Panc1 (cell line): Measurements from ENCODE around the gene CARD8. TPM values are rescaled to one million over a fixed set of nuclear protein-coding genes. Genes with fewer than 3 reads are reported as not detected.

Experiments
- ATAC-seq: fragments of 200-7000 bp; cut with Tn5 transposase; 2 replicates; pipeline ENCODE4 v1.9.1; 2020; ENCODE audit warnings: mild to moderate bottlenecking, moderate library complexity
- BruUV-seq: library from RNA; stranded (reverse); fragments of 400-500 nt; replicated peaks from 2 replicates; lab custom pipeline; 2021; lab: Mats Ljungman, UMichigan
- CTCF ChIA-PET: fragments of 300-600 bp; sonication (Branson Sonifier 250); formaldehyde crosslinking; loops from one replicate; lab custom pipeline; 2022; ENCODE audit warnings: antibody characterized with exemption; lab: Charles Lee
- POLR2A ChIA-PET: fragments of 300-600 bp; sonication (Branson Sonifier 250); formaldehyde crosslinking; loops from one replicate; lab custom pipeline; 2022; ENCODE audit warnings: antibody characterized with exemption; lab: Charles Lee
- DNase-seq: peaks from one replicate; pipeline ENCODE4 v3.0.0-alpha.2; 2010; ENCODE audit warnings: low read depth, low spot score
- H3K27ac ChIP-seq: 2 replicates; pipeline ENCODE4 v1.5.1; 2011; ENCODE audit warnings: mild to moderate bottlenecking, low read length, inconsistent platforms
- H3K27me3 ChIP-seq: fragments of 200-500 bp; sonication (Bioruptor generic); 2 replicates; pipeline ENCODE4 v1.6.0; 2014; ENCODE audit warnings: low read length, inconsistent platforms; ENCODE audit not compliant: control insufficient read depth, insufficient read depth
- H3K36me3 ChIP-seq: fragments of 200-500 bp; sonication (Bioruptor generic); 2 replicates; pipeline ENCODE4 v1.5.1; 2014; ENCODE audit warnings: inconsistent platforms, mild to moderate bottlenecking, low read length, moderate library complexity; ENCODE audit not compliant: control insufficient read depth, insufficient read depth
- H3K4me1 ChIP-seq: 2 replicates; pipeline ENCODE4 v1.5.1; 2011; ENCODE audit warnings: inconsistent platforms, mild to moderate bottlenecking, low read length, moderate library complexity; ENCODE audit not compliant: control insufficient read depth, insufficient read depth
- H3K4me3 ChIP-seq, 2 experiments: 2 replicates each; pipeline ENCODE4 v1.5.1; 2011 to 2012; ENCODE audit warnings: low read depth in 2 of 2, low read length in 2 of 2, mild to moderate bottlenecking in 2 of 2, inconsistent platforms in 1 of 2, moderate library complexity in 1 of 2
- H3K9me3 ChIP-seq: fragments of 200-500 bp; sonication (Bioruptor generic); 2 replicates; pipeline ENCODE4 v1.5.1; 2014; ENCODE audit warnings: low read depth, mild to moderate bottlenecking, inconsistent platforms, low read length, moderate library complexity; ENCODE audit not compliant: control insufficient read depth, insufficient read depth
- POLR2AphosphoS5 ChIP-seq: IDR thresholded peaks from 2 replicates; pipeline ENCODE4 v1.6.1; 2012; ENCODE audit warnings: mild to moderate bottlenecking, low read depth, low read length, moderate library complexity
- SIN3A ChIP-seq: IDR thresholded peaks from 2 replicates; pipeline ENCODE4 v1.6.1; 2012; ENCODE audit warnings: low read depth, mild to moderate bottlenecking, low read length, moderate library complexity, borderline replicate concordance; ENCODE audit not compliant: insufficient read depth
- TCF7L2 ChIP-seq: IDR thresholded peaks from 2 replicates; pipeline ENCODE4 v1.6.1; 2011; ENCODE audit warnings: mild to moderate bottlenecking, low read depth, low read length, inconsistent platforms
- in situ Hi-C: cut with HindIII; loops from 2 replicates; pipeline ENCODE4 v1.10.0; 2016; ENCODE audit warnings: low sequenced_read_pairs, low pct_unique_long_range_greater_than_20kb
- intact Hi-C: fragments of 100-400 bp; cut with micrococcal nuclease; formaldehyde crosslinking; loops from one replicate; pipeline ENCODE4 v1.10.0; 2022; ENCODE audit not compliant: unreplicated experiment
- total RNA-seq: library from RNA; stranded (reverse); gene quantifications from one replicate; pipeline ENCODE4 v1.2.1, GENCODE V29; 2021; ENCODE audit not compliant: unreplicated experiment
- TF ChIP-seq, protein P1 (sequence below), 2 experiments: IDR thresholded peaks; 2 replicates each; pipeline ENCODE4 v1.6.1; 2011 to 2012; ENCODE audit warnings: low read depth in 2 of 2, control low read depth in 1 of 2, low read length in 1 of 2, mild to moderate bottlenecking in 1 of 2, moderate library complexity in 1 of 2; ENCODE audit not compliant: insufficient read depth in 1 of 2
- TF ChIP-seq, protein P2 (sequence below): fragments of 450-650 bp; IDR thresholded peaks from 2 replicates; pipeline ENCODE4 v1.5.1; 2017; ENCODE audit warnings: mild to moderate bottlenecking

The CARD8 gene
- total RNA-seq, 1 experiment from 2014 or later = 19.9 TPM

DNA sequence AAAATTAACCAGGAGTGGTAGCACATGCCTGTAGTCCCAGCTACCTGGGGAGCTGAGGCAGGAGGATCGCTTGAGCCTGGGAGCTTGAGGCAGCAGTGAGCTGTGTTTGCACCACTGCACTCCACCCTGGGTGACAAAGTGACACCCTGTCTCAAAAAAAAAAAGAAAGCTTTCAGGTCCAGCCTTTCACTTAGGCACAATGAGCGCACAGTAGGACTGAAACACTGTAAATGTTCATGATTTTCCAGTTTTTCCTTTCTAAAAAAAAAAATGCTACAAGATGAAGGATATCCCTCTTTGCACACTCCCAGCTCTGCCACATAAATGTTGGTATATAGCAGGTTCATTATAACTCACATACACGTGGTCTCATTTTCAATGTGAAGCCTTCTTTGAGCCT is 32.0 kb upstream of the CARD8 start:
- Histone ChIP-seq H3K4me1 (peaks cover 3% of the 10 kb centered on the region; the same call in 1 of the 2 replicates), H3K9me3 (peaks cover 5% of the 10 kb centered on the region; the same call in 1 of the 2 replicates), H3K36me3 (no peaks in the 10 kb centered on the region), H3K27me3 (no peaks in the 10 kb centered on the region), H3K27ac (no peak overlapping the region), H3K4me3 (no peak overlapping the region)
- ChIA-PET POLR2A (interaction anchor here (0.7 kb wide), 2 partner anchors 11 to 332 kb away, joined by 3 to 6 read pairs; partner anchors contain the start of gene SPHK2), CTCF (interaction anchor here (0.7 kb wide), 1 partner anchor 15 kb away, joined by 8 read pairs; no protein-coding TSS in a partner anchor)
- intact Hi-C loops (no loop called here), in situ Hi-C loops (no loop called here)
- no TSS peak for BruUV-seq
- ATAC-seq = no peak
- TF ChIP-seq TCF7L2 = no peak
- TF ChIP-seq SIN3A = no peak
- TF ChIP-seq, protein P1, sequence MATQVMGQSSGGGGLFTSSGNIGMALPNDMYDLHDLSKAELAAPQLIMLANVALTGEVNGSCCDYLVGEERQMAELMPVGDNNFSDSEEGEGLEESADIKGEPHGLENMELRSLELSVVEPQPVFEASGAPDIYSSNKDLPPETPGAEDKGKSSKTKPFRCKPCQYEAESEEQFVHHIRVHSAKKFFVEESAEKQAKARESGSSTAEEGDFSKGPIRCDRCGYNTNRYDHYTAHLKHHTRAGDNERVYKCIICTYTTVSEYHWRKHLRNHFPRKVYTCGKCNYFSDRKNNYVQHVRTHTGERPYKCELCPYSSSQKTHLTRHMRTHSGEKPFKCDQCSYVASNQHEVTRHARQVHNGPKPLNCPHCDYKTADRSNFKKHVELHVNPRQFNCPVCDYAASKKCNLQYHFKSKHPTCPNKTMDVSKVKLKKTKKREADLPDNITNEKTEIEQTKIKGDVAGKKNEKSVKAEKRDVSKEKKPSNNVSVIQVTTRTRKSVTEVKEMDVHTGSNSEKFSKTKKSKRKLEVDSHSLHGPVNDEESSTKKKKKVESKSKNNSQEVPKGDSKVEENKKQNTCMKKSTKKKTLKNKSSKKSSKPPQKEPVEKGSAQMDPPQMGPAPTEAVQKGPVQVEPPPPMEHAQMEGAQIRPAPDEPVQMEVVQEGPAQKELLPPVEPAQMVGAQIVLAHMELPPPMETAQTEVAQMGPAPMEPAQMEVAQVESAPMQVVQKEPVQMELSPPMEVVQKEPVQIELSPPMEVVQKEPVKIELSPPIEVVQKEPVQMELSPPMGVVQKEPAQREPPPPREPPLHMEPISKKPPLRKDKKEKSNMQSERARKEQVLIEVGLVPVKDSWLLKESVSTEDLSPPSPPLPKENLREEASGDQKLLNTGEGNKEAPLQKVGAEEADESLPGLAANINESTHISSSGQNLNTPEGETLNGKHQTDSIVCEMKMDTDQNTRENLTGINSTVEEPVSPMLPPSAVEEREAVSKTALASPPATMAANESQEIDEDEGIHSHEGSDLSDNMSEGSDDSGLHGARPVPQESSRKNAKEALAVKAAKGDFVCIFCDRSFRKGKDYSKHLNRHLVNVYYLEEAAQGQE (IDR thresholded peaks at IDR 0.05; ENCODE audit: insufficient read depth in 1 of 2, low read depth in 2 of 2, low read length in 1 of 2) = no peak
- no peak for TF ChIP-seq POLR2AphosphoS5
- TF ChIP-seq, protein P2, sequence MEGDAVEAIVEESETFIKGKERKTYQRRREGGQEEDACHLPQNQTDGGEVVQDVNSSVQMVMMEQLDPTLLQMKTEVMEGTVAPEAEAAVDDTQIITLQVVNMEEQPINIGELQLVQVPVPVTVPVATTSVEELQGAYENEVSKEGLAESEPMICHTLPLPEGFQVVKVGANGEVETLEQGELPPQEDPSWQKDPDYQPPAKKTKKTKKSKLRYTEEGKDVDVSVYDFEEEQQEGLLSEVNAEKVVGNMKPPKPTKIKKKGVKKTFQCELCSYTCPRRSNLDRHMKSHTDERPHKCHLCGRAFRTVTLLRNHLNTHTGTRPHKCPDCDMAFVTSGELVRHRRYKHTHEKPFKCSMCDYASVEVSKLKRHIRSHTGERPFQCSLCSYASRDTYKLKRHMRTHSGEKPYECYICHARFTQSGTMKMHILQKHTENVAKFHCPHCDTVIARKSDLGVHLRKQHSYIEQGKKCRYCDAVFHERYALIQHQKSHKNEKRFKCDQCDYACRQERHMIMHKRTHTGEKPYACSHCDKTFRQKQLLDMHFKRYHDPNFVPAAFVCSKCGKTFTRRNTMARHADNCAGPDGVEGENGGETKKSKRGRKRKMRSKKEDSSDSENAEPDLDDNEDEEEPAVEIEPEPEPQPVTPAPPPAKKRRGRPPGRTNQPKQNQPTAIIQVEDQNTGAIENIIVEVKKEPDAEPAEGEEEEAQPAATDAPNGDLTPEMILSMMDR = no peak
- no peak for DNase-seq

DNA sequence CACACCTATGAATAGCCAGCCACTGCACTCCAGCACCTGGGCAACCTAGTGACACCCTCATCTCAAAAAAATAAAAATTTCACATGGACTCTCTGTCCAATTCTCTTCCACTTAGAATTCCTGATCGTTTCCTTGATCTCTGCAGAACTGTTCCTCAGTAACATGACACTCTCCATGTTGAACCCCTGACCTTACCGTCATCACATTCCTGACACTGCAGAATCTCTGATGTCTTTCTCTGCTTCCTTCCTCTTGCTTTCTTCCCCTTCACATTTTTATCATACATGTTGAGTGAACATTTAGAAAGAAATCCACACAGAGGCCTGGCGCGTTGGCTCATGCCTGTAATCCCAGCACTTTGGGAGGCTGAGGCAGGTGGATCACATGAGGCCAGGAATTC is 29.2 kb upstream of the CARD8 start:
- Histone ChIP-seq H3K4me1 (no peaks in the 10 kb centered on the region), H3K4me3 (no peak overlapping the region), H3K27ac (no peak overlapping the region), H3K27me3 (no peaks in the 10 kb centered on the region), H3K36me3 (no peaks in the 10 kb centered on the region), H3K9me3 (peaks cover 5% of the 10 kb centered on the region; the same call in 1 of the 2 replicates)
- ChIA-PET CTCF (no interaction called here), POLR2A (no interaction called here)
- intact Hi-C loops = no loop called here
- in situ Hi-C loops = no loop called here
- no peak for DNase-seq
- no peak for TF ChIP-seq POLR2AphosphoS5
- TF ChIP-seq TCF7L2 = no peak
- TF ChIP-seq, protein P2 = no peak
- no peak for TF ChIP-seq SIN3A
- TF ChIP-seq, protein P1 (IDR thresholded peaks at IDR 0.05; ENCODE audit: insufficient read depth in 1 of 2, low read depth in 2 of 2, low read length in 1 of 2) = no peak
- no peak for ATAC-seq
- BruUV-seq = no TSS peak
